Epithelial cell of proximal tubule (primary cell): ENCODE results near the gene DENND1A. TPM values are rescaled to one million over a fixed set of nuclear protein-coding genes. Genes with fewer than 3 reads are reported as not detected.

Experiments used
- DNase-seq: peaks from one replicate; pipeline ENCODE4 v3.0.0-alpha.2; 2011; ENCODE audit warnings: low read depth
- H3K4me3 ChIP-seq: 2 replicates; pipeline ENCODE4 v1.5.1; 2011; ENCODE audit warnings: low read depth, mild to moderate bottlenecking, low read length
- total RNA-seq: library from RNA; depleted of rRNA; stranded (reverse); fragments of >200 nt; gene quantifications from 2 replicates; pipeline ENCODE4 v1.2.3, GENCODE V29; 2015
- TF ChIP-seq, protein P1 (sequence below): conservative IDR thresholded peaks from 2 replicates; pipeline ENCODE4 v1.5.1; 2012; ENCODE audit warnings: low read depth, mild to moderate bottlenecking, low read length

DENND1A gene
- total RNA-seq, 1 donor from 2014 or later, result 26.6 TPM

DNA sequence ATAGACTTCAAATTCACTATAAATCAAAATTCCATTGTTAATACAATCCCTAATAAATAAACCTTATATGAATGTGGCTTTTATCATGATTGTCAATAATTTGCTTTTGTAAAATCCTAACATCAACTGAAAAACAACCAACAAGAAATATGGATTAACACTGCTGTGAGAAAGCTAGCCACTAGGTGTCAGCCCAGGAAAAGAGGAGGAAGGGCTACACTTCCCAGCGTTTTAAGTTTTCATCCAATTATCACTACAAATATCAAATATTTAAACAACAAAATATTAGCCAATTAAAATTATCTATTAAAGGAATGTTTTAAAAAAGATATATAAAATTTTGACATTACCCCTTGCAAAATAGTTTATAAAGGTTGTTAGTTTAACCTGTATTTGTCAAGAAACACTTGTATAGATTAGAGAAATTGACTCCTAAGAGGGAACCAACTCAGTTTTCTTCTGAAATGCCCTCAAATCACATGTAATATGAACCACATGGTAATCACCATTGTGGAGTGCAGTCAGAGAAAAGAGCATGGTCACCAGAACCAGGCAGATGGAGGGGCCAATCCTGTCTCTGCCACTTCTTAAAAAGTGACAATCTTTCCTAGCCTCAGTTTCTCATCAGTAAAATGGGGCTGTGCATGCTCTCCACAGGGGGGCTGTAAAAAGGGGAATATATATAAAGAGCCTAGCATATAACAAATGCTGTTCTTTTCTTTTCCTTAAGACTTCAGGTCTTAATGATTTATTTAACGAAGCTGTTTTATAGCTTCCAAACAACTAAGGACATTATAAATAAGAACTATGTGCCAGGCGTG lies 385.7 kb downstream of the DENND1A start:
- no peak for DNase-seq
- TF ChIP-seq, protein P1, sequence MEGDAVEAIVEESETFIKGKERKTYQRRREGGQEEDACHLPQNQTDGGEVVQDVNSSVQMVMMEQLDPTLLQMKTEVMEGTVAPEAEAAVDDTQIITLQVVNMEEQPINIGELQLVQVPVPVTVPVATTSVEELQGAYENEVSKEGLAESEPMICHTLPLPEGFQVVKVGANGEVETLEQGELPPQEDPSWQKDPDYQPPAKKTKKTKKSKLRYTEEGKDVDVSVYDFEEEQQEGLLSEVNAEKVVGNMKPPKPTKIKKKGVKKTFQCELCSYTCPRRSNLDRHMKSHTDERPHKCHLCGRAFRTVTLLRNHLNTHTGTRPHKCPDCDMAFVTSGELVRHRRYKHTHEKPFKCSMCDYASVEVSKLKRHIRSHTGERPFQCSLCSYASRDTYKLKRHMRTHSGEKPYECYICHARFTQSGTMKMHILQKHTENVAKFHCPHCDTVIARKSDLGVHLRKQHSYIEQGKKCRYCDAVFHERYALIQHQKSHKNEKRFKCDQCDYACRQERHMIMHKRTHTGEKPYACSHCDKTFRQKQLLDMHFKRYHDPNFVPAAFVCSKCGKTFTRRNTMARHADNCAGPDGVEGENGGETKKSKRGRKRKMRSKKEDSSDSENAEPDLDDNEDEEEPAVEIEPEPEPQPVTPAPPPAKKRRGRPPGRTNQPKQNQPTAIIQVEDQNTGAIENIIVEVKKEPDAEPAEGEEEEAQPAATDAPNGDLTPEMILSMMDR, result peak; percentile 91
- no peak overlapping the region for H3K4me3 ChIP-seq

DNA sequence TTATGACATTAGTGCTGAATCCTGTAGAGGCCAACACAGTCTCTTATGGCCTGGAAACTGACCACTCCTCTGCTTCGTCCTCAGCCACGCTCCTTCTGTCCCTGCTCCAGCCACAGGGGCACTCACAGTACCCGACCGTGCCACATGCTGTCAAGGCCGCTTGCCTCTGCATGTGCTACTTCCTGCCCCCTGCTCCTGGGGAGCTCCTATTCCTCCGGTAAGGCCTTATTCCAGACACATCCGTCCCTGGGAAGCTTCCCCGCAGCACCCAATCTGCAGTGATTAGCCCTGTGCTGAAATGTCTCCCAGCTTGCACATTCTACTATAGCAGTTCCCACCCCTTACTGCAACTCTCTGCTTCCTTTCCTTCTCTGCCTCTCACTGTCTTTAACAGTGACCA lies 386.4 kb downstream of the DENND1A start:
- DNase-seq, result no peak
- TF ChIP-seq, protein P1, result no peak
- no peak overlapping the region for H3K4me3 ChIP-seq

DNA sequence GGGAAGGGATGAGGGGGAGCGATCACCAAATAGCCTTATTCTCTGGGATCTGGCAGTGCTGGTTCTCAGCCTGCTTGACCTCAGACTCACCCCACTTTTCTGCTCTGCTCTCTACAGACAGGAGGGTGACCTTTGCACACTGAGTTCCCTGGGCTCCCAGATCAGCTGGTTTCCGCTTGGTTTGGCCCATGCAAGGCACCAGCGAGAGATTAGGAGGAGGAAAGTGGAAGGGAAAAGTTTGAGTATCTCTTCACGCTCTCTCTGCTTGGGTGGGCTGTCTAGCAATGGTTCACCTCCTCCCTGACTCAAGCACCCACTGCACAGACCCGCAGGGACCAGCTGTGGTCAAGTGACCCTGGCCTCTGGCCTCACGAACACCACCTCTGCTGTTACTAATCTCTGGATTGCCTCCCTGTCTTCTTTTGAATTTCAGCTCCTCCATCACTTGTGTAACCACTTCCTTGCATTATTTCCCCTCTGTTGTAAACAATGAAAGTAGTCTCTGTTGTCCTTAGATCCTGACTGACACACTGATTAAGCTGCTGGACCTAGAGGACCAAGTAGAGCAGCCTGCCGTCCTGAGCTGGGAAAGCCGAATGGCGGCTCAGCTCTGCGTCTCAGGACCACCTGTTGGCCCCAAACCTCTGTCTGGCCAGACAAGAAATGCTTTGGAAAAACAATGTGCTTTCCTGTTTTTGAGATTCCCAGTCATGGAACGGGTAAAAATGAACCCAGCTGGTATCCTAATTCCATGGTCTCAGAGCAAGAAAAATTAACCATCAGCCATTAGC lies 387.3 kb downstream of the DENND1A start:
- TF ChIP-seq, protein P1, result no peak
- H3K4me3 ChIP-seq, result no peak overlapping the region
- no peak for DNase-seq

DNA sequence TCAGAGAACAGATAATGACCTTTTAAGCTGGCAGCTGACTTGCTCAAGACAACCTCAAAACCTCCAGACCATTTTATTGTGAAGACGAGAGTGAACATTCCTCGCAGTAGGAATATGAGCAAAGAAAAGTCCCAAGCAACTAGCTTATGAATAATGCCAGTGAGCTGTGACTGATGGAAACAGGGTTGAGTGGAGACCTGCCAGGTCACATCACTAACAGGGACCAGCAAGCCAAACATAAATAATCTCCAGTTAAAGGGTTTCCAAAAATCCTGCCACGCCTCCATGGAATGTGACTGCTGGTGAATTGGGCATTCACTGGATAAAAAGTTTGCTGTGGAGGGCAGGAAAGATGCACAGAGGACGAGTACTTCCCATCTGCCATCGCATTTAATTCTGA lies 388.5 kb downstream of the DENND1A start:
- TF ChIP-seq, protein P1, result no peak
- no peak for DNase-seq

DNA sequence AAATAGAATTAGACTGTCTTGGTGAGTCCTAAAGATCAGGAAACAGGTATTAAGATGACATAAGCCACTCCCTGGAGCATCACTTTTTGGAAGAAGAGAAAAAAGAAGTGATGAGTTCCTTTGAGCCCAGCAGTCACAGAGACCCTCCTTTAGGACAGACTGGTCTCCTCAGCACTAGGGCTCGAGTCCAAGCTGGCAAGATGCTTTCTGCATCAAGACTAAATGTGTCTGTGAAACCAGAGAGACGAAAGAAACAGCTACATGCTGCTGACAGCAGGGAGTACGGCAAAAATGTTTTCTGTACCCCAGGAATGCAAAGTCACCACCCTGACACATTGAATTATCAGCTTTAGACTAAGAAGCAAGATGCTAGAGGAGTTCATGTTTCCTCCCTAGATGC lies 389.5 kb downstream of the DENND1A start:
- no peak for DNase-seq
- TF ChIP-seq, protein P1, result no peak
- no peak overlapping the region for H3K4me3 ChIP-seq

More for the DNA sequence above, 388.5 kb downstream of the DENND1A start:
- no peak overlapping the region for H3K4me3 ChIP-seq

DNA sequence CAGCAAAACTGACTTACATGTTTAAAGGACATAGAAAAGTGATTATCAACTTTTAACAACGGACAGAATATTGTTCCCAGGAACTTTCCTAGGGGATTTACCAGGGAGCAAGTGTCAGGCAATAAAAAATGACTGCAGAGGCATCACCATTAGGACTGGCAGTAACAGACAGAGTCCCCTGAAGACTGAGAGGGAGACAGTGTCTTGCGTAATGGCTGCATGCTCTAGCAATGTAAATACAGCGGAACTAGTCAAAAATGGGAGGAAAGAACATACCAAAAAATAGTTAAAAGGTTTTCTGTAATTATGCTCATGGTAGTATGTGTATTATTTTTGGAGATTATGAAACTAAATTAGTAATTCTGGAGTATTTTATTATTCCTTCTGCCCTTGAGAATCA lies 392.1 kb downstream of the DENND1A start:
- DNase-seq, result no peak
- TF ChIP-seq, protein P1, result no peak
- no peak overlapping the region for H3K4me3 ChIP-seq

DNA sequence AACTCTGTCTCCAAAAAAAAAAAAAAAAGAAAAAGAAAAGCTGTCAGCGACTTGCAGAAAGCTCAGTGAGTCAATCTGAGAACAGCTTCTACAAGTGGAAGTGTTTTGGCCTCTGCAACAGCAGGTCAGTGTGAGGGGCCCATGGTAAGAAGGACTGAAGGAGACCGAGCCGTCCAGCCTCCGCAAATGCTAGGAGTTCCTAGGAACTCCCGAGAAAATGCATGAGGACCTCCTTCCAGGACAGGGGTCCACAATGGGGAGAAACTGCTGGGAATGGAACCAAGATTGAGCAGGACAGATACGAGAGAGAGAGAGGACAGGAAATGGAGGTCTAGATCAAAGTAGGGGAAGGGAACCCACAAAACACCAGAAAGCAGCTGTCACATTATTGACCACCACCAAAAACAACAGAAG lies 393.5 kb downstream of the DENND1A start:
- no peak overlapping the region for H3K4me3 ChIP-seq
- TF ChIP-seq, protein P1, result no peak
- DNase-seq, result no peak
